BJ (cell line): ENCODE results near the gene TMEM145. TPM values are rescaled to one million over a fixed set of nuclear protein-coding genes. Genes with fewer than 3 reads are reported as not detected.

Experiments
- CTCF ChIA-PET: fragments of 350-600 bp; formaldehyde crosslinking; extraction: SDS; loops from one replicate; lab custom pipeline; 2021; ENCODE audit warnings: antibody characterized with exemption, inconsistent platforms; lab: Yijun Ruan, JAX
- POLR2A ChIA-PET: fragments of 300-600 bp; sonication (Branson Sonifier 250); formaldehyde crosslinking; extraction: SDS; loops from one replicate; lab custom pipeline; 2021; ENCODE audit warnings: antibody characterized with exemption; lab: Charles Lee
- DNase-seq: peaks from one replicate; pipeline ENCODE4 v3.0.0-alpha.2; 2011; ENCODE audit warnings: low read depth
- H3K27me3 ChIP-seq: 2 replicates; pipeline ENCODE4 v1.6.0; 2011; ENCODE audit warnings: low read length; ENCODE audit not compliant: control insufficient read depth, insufficient read depth
- H3K36me3 ChIP-seq: 2 replicates; pipeline ENCODE4 v1.5.1; 2011; ENCODE audit warnings: low read length; ENCODE audit not compliant: control insufficient read depth, insufficient read depth
- H3K4me3 ChIP-seq: 2 replicates; pipeline ENCODE4 v1.5.1; 2011; ENCODE audit warnings: low read depth, mild to moderate bottlenecking, control low read depth, low read length
- CTCF ChIP-seq: IDR thresholded peaks from 2 replicates; pipeline ENCODE4 v1.5.1; 2011; ENCODE audit warnings: low read depth, mild to moderate bottlenecking, control low read depth, inconsistent platforms, low read length, moderate library complexity; ENCODE audit not compliant: insufficient read depth
- polyA plus RNA-seq: library from polyadenylated mRNA; depleted of rRNA; stranded (reverse); fragments of >200 nt; gene quantifications from 2 replicates; pipeline ENCODE4 v1.2.3, GENCODE V29; 2011

The TMEM145 gene
- polyA plus RNA-seq, 1 experiment: 0.07 TPM

DNA sequence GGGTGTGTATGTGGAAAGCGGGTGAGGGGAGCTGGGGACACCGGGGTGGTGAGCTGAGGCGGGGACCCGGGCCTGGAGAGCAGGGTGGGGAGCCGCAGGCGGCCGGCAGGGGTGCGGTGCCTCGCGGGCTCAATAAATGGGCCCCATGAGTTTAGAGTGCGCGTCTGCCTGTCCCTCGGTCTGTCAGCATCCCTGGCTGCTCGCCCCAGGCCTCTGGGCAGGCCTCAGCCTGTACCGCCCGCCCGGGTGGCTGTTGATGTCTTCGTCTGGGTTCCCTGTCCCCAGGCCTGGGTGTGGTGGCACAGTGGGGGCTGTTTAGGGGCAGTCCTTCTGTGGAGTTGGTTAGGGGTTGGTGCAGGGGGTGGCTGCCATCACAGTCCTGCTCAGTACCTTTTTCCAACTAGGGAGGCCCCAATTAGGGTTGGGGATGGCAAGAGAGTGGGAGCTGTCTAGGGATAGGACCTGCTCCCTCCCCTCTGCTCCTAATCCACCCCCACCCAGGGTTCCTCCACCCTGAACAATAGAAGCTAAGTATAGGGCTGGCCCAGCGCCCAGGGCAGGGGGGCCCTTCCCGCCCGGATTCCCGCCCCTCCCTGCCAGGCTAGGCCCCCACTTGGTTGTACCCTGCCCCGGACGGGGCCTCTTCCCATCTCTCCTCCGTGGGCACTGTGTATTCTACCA is 31.8 kb upstream of the TMEM145 start:
- no peaks in the 10 kb centered on the region for H3K27me3 ChIP-seq
- peak overlapping the region; percentile 54 for H3K4me3 ChIP-seq
- DNase-seq: no peak
- H3K36me3 ChIP-seq: peaks cover 2% of the 10 kb centered on the region; the same call in 1 of the 2 replicates
- no peak for TF ChIP-seq CTCF
- ChIA-PET POLR2A (interaction anchor here (0.6 kb wide), 1 partner anchor 1884 kb away, joined by 3 read pairs; no protein-coding TSS in a partner anchor), CTCF (interaction anchor here (0.9 to 7.4 kb wide), 8 partner anchors 9 to 173 kb away, joined by 3 to 135 read pairs (median 12); partner anchors contain the start of genes CIC and GSK3A)

GRCh38 chr19:42281827-42282762 is 31.0 kb upstream of the TMEM145 start:
- CTCF ChIA-PET: interaction anchor here (0.6 to 7.4 kb wide), 7 partner anchors 11 to 174 kb away, joined by 3 to 135 read pairs (median 4); partner anchors contain the start of genes GSK3A and PAFAH1B3
- POLR2A ChIA-PET: interaction anchor here (0.5 to 0.6 kb wide), 2 partner anchors 48 to 1884 kb away, joined by 3 read pairs; no protein-coding TSS in a partner anchor
- DNase-seq: no peak
- peaks cover 4% of the 10 kb centered on the region for H3K36me3 ChIP-seq
- TF ChIP-seq CTCF: no peak
- H3K4me3 ChIP-seq: peak overlapping the region; percentile 54; the same call in 1 of the 2 replicates
- no peaks in the 10 kb centered on the region for H3K27me3 ChIP-seq

GRCh38 chr19:42282819-42283187 is 30.3 kb upstream of the TMEM145 start:
- TF ChIP-seq CTCF: no peak
- no peaks in the 10 kb centered on the region for H3K27me3 ChIP-seq
- H3K4me3 ChIP-seq: no peak overlapping the region
- ChIA-PET POLR2A (interaction anchor here (0.5 kb wide), 1 partner anchor 48 kb away, joined by 3 read pairs; no protein-coding TSS in a partner anchor), CTCF (interaction anchor here (5.6 to 7.4 kb wide), 2 partner anchors 33 to 38 kb away, joined by 42 to 135 read pairs; partner anchors contain the start of gene GSK3A)
- no peak for DNase-seq
- peaks cover 11% of the 10 kb centered on the region for H3K36me3 ChIP-seq

DNA sequence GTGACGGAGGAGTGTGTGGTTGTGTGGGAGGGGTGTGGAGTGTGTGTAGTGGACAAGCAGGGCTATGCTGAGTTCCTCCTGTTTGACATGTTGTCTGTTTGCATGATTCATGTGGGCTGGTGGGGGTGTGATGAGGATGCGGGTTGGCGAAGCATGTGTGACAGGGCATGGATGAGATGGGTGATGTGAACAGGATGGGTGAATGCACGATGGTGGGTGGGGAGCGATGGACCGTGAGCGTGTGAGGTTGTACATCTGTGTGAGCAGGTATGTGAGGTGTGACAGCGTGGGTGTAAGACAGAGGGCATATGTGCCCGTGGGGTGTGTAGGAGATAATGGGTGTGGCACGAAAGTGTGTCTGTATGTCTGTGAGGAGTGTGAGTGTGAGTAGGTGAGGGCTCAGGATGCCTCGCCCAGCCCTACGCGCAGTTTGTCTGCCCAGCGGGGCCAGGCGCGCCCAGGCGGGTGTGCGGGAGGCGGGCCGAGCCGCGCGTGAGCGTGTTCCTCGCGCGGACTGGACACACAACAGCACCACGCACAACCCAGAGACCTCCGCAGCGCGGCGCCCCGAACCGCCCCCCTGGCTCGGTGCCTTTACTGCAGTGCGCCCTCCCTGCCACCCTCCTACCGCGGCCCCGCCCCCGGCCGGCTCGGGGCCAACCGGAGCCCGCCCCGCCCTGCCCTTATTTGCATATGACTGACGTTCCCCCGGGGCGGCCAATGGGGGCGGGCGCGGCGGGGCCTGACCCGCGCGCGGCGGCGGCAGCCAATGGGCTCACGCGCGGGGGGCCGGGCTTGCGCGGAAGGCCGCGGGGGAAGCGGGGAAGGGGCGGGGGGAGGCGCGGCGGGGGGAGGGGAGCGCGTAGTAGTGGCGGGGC is 29.7 kb upstream of the TMEM145 start:
- POLR2A ChIA-PET: no interaction called here

More for the DNA sequence above, 29.7 kb upstream of the TMEM145 start:
- CTCF ChIA-PET: interaction anchor here (0.6 to 7.4 kb wide), 5 partner anchors 13 to 151 kb away, joined by 3 to 135 read pairs (median 11); partner anchors contain the start of gene GSK3A
- no peak for TF ChIP-seq CTCF
- no peaks in the 10 kb centered on the region for H3K27me3 ChIP-seq
- H3K4me3 ChIP-seq: peak overlapping the region; percentile 66
- peaks cover 15% of the 10 kb centered on the region for H3K36me3 ChIP-seq
- DNase-seq: peak; percentile 60
